A673 (cell line): ENCODE results near the gene LYRM4.

Source experiments
- CTCF ChIP-seq: fragments of 300-800, 200-600 bp; sonication (generic); conservative IDR thresholded peaks from 2 replicates; pipeline ENCODE4 v1.5.1; 2017; ENCODE audit warnings: low read depth, mild to moderate bottlenecking, antibody characterized with exemption, low read length, moderate library complexity, mixed read lengths
- EZH2 ChIP-seq: fragments of 200-600 bp; sonication (generic); IDR thresholded peaks from 2 replicates; pipeline ENCODE4 v1.6.1; 2017; ENCODE audit warnings: borderline replicate concordance, low read depth, mild to moderate bottlenecking, mixed read lengths, antibody characterized with exemption, low read length; ENCODE audit not compliant: poor library complexity, severe bottlenecking

GRCh38 chr6:5086294-5086890 lies 174.4 kb downstream of the LYRM4 start:
- TF ChIP-seq CTCF (no peak), EZH2 (no peak)
